ENCODE measurements around the gene FCER2.
"Not testable (repeated sequence)": the region's sequence is repeated elsewhere in the genome, so short reads cannot be mapped to it uniquely, and the experiment has no call there.

FCER2 gene

GRCh38 chr19:7645163-7645562, 56.8 kb downstream of the FCER2 start:
- no peak for TF ChIP-seq CTCF (IDR thresholded peaks at IDR 0.05; ENCODE audit: low read depth, low read length)
- no peak for DNase-seq (ENCODE audit: low read depth, low spot score)
- in situ Hi-C loops (cut with HindIII; ENCODE audit: low sequenced_read_pairs) = no loop called here
- H3K4me3 ChIP-seq (ENCODE audit: low read depth, low read length) = no peak overlapping the region

GRCh38 chr19:7644550-7644877, 57.4 kb downstream of the FCER2 start:
- DNase-seq (ENCODE audit: low read depth, low spot score) = no peak
- no peak overlapping the region for H3K4me3 ChIP-seq (ENCODE audit: low read depth, low read length)
- TF ChIP-seq CTCF (IDR thresholded peaks at IDR 0.05; ENCODE audit: low read depth, low read length) = no peak
- in situ Hi-C loops (cut with HindIII; ENCODE audit: low sequenced_read_pairs) = no loop called here

DNA sequence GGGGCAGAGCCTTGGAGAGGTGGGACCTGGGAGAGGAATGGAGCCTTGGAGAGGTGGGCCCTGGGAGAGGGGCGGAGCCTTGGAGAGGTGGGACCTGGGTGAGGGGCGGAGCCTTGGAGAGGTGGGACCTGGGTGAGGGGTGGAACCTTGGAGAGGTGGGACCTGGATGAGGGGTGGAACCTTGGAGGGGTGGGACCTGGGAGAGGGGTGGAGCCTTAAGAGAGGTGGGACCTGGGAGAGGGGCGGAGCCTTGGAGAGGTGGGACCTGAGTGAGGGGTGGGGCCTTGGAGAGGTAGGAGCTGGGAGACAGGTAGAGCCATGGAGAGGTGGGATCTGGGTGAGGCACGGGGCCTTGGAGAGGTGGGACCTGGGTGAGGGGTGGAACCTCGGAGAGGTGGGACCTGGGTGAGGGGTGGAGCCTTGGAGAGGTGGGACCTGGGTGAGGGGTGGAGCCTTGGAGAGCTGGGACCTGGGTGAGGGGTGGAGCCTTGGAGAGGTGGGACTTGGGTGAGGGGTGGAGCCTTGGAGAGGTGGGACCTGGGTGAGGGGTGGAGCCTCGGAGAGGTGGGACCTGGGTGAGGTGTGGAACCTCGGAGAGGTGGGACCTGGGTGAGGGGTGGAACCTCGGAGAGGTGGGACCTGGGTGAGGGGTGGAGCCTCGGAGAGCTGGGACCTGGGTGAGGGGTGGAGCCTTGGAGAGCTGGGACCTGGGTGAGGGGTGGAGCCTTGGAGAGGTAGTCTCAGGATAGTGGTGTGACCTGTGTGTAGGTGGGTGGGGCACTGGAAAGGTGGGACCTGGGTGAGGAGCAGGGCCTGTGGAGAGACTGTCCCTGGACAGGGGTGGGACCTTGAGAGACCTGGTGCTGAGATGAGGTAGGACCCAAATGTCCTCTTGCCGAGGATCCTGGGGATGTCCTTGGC, 58.0 kb downstream of the FCER2 start:
- DNase-seq (ENCODE audit: low read depth, low spot score); H3K4me3 ChIP-seq (ENCODE audit: low read depth, low read length); in situ Hi-C loops (cut with HindIII; ENCODE audit: low sequenced_read_pairs): not testable (repeated sequence)

GRCh38 chr19:7643031-7643415, 58.9 kb downstream of the FCER2 start:
- no peak for DNase-seq (ENCODE audit: low read depth, low spot score)
- in situ Hi-C loops (cut with HindIII; ENCODE audit: low sequenced_read_pairs) = no loop called here
- no peak for TF ChIP-seq CTCF (IDR thresholded peaks at IDR 0.05; ENCODE audit: low read depth, low read length)
- H3K4me3 ChIP-seq (ENCODE audit: low read depth, low read length) = no peak overlapping the region

DNA sequence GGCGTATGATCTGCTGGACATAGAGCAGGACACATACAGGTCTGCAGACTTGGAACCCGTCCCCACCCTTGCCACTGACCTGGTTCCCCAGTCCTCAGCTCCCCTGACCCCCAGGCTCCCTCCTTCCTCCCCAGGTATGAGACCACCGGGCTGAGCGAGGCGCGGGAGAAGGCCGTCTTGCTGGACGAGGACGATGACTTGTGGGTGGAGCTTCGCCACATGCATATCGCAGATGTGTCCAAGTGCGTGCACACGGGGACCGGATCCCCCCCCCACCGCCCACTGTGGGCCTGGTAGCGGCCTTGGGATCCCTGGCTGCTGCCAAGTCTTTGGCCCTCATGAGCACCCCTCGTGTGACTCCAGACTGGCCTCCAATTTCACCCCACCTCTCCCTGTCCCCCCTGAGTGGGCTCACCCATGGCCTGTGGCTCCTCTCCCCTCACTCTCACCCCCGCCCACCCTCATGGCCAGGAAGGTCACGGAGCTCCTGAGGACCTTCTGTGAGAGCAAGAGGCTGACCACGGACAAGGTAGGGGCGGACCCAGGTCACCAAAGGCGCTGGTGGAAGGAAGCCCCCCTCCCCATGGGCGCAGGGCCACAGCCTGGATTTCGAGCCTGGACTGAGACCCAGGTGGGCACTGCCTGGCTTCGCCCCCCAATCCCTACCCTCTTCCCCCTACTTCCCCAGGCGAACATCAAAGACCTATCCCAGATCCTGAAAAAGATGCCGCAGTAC, 59.5 kb downstream of the FCER2 start:
- TF ChIP-seq CTCF (IDR thresholded peaks at IDR 0.05; ENCODE audit: low read depth, low read length) = no peak
- H3K4me3 ChIP-seq (ENCODE audit: low read depth, low read length) = no peak overlapping the region
- in situ Hi-C loops (cut with HindIII; ENCODE audit: low sequenced_read_pairs) = no loop called here
- no peak for DNase-seq (ENCODE audit: low read depth, low spot score)

DNA sequence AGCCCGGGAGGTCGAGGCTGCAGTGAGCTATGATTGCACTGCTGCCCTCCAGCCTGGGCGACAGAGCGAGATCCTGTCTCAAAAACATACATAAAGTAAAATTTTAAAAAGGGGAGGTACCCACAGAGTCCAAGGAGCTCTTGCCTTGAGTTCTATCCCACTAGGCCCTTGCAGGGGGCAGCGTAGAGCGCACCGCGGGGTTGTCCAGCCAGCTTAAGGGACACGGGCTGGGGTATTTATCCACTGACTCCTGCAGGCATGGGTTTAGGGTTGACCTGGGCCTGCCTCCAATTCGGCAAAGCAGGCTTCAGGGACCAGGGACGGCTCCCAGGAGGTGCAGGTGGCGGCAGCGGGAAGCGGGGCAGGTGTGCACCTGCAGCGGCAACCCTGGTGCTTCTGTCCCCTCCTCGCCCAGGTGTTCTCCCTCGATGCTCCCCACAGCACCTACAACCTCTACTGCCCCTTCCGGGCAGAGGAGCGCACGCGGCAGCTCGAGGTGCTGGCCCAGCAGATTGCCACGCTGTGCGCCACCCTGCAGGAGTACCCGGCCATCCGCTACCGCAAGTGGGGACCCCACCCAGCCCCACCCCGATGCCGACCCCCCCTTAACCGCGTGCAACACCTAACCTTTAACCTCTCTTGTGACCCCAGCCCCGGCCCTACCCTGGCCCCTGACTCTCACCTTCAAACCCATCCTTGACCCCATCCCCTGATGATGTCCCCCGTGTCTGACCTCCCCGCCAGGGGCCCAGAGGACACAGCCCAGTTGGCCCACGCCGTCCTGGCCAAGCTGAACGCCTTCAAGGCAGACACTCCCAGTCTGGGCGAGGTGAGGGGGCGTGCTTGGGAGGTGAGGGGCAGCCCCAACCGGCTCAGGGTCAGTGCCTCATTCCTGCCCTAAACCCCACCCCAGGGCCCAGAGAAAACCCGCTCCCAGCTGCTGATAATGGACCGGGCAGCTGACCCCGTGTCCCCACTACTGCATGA, 60.3 kb downstream of the FCER2 start:
- H3K4me3 ChIP-seq (ENCODE audit: low read depth, low read length) = no peak overlapping the region
- TF ChIP-seq CTCF (IDR thresholded peaks at IDR 0.05; ENCODE audit: low read depth, low read length) = no peak
- no peak for DNase-seq (ENCODE audit: low read depth, low spot score)
- in situ Hi-C loops (cut with HindIII; ENCODE audit: low sequenced_read_pairs) = no loop called here
